Suppressor macrophage treated with lipopolysaccharide for 4 hours (primary cell): Measurements from ENCODE around the gene GBP1.
A peak's percentile ranks its signal among the peaks of the same experiment; 100 is the strongest.
"Not testable (repeated sequence)": the region's sequence is repeated elsewhere in the genome, so short reads cannot be mapped to it uniquely, and the experiment has no call there.

Experiments
- DNase-seq: peaks from one replicate; pipeline ENCODE4 v3.0.0-alpha.2; 2020

GBP1 gene

DNA sequence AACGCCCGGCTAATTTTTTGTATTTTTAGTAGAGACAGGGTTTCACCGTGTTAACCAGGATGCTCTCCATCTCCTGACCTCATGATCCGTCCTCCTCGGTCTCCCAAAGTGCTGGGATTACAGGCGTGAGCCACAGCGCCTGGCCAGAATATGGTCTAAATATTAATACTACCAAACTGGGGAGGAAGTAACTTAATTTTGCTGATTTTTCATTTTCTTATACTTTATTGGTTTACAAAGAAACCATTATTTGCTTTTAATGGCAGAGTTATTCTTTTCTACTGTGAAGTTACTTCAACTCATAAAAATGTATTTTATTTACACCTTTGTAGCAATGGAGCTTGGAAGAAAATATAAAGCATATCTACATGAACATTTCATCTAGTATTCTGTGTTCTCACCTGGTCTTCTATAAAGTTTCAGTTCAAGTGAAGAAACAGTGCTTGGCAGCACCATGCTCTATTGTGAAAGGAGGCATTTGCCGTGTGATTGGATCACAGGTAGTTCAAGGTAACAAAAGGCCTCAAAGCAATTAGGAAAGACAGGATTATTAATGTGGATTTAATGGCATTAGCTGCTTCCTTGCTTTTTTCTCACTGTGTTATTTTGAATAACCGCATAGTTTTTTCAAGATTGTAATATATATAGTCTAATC lies 13.6 kb downstream of the GBP1 start:
- DNase-seq: no peak

DNA sequence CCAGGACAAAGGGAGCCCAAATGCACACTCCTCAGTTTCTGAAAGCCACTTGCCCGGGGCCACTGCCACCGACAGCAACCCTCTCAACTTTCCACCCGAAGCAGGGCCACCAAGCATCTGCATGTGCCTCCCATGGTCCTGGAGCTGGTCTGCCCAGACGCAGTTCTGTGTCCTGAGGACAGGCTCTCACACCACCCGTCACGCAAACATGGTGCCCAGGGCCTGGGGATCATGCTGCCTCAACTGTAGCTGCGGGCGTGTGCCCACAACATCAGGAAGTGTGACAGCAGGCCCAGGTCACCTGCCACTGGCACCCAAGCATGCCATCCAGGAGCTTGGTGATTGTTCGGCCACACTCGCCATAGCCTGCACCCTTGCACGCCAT lies 14.4 kb downstream of the GBP1 start:
- no peak for DNase-seq

DNA sequence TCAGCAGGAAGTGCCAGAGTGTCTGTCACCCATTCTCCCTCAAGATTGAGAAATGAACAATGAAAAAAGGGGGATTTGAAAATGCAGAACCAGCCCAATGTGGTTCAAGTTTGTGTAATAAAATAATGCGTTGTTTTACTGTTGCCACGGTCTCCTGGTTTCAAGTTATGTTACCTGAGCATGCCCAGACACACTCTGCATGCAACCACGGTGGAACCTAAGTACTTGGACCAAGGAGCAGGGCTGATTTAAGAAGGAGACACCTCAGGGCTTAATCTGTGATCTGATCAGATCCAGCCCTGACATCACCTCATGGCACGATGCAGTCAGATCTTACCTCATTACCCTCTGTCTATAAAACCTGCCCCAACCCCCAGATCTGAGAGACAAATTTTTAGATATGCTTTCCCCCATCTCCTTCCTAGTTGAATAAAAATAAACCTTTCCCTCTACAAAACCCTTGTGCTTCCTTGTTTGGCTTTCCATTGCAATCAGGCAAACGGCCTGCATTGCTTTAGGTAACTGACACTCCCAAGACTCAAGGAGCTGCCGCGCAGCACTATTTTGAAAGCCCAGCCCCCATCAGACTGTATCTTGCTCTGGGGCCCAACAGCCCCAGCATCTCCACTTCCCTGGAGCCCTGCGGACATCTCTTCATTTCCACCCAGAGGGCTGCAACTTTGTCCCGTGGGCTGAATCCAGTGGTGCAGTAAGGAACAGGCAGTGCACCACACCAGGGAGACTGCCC lies 14.9 kb downstream of the GBP1 start:
- DNase-seq: not testable (repeated sequence)

DNA sequence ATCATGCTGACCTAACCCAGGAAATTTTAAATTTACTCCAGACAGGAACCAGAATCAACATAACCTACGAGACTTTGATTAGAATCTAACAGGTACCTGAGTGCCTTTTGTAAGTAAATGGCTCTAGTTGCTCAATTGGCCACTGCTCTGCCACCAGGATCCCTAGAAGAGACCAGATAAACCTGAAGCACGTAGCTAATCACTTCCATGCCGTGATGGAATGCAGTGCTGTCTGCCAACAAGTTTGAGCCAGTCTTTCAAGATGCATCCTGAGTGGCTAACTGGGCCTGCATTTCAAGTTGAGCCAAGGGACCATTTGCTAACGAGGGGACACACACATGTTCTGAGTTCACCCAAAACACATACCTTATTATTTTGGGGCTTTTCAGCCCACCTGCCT lies 15.8 kb downstream of the GBP1 start:
- not testable (repeated sequence) for DNase-seq

DNA sequence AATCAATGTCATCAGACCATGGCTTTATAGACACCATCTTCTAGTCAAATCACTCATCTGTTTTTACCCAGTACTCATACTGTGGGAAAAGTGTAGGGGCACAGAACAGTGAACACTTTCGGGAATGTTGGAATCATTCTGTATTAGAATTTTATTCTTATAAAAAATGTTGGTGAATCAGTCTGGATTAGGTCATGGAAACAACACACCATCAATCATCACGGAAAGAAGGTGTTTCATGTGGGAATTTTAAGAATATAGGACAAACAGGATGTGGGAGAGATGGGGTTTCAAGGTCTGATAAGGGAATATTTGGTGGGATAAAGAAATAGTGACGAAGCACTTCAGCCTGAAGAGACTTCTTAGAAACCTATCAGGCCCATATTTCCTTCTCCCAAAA lies 17.3 kb downstream of the GBP1 start:
- no peak for DNase-seq

DNA sequence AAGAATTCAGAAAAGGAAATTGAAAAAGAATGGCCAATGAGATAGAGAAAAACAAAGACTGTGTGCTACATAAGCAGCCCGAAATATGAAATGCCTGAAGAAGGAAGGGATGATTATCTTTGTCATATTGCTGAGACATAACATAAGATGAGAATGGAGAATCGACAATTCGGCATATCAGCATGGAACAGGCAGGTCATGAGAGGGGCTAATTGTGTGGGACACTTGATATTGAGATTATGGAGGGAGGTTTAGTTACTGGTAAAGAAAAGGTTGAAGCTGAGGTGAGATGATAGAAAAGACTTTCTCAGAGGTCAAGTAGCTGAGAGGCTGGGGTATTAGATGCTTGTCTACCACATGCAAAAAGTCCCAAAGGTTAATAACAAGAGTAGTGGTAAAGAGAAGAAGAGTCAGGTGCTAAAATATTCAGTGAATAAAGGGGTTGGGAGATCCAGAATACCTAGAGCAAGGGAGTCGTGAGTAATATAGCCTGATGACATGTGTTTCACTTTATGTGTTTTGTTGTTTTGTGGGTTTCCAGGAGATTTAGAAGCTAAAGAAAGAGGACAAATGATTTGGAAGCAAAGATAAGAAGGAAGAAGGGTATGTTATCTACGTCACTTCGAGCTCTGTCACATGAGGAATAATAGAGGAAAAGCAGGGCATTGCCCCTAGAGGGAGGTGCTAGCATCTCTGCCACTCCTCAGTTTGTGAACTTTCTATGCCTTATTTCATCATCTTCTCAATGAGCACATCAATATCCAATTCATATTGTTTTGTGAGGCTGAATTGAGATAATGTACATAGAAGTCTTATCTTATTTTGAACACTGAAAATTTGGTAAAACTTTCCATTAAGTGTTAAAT lies 18.5 kb downstream of the GBP1 start:
- not testable (repeated sequence) for DNase-seq

DNA sequence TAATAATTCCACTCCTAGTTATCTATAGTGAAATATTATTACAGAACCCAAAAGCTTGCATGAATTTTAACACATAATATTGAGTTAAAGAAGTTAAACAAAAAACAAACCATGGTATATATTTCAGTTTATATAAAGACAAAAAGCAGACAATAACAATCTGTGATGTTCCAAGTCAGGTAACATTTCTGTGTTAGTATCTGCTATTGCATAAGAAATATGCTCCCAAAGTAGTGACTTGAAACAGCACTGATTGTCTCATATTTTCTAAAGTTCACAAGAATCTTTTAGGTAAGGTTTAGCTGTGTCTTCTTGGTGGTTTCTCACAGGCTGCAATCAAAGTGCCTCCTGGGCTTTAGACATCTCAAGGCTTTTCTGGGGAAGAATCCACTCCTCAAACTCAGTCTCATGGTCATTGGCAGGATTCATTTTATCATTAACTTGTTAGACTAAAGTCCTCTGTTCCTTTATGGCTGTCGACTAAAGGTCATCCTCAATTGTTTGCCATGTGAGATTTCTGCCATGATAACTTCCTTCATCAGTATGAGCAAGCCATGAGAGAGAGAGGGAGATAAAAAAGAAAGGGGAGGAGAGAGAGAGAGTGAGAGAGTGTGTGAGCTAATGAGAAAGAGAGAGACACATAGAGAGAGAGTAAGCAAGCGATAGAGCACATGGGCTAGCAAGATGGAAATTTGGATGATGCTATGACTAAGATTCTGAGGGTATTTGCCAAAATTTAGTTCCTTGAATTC lies 19.9 kb downstream of the GBP1 start:
- no peak for DNase-seq

DNA sequence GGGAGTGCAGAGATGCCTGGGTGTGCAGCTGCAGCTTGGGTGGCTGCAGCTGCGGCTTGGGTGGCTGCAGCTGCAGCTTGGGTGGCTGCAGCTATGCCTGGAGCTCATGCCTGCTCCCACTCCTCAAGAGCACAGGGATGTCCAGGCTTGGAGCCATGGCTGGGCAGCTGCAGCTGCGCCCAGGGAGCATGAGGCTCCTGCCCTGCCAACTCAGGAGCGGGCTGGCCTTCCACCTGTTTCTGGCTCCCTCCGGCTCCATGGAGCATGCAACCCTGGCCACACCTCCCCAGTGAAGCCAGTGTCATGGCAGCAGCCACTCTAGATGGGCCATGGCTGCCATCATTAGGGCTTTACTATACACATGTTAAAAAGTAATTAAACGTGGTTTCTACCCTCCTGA lies 21.1 kb downstream of the GBP1 start:
- no peak for DNase-seq

DNA sequence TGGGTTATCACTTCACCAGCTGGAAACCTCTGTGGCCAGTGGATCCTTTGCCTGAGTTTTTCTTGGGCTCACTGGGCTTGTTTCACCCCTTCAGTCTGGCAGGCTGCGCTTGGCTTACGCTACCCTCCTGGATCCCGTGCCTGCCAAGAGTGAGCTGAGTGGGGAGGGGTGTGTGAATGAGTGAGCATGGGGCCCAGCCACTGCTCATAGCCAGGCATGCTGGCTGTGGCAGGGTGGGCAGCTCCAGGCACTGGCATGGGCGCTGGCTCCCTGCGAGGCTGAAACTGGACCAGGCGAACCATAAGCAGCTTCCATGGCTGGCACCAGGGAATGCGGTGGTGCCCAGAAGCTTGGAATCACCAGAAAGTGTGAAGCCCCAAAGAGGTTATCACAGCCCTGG lies 22.5 kb downstream of the GBP1 start:
- no peak for DNase-seq

DNA sequence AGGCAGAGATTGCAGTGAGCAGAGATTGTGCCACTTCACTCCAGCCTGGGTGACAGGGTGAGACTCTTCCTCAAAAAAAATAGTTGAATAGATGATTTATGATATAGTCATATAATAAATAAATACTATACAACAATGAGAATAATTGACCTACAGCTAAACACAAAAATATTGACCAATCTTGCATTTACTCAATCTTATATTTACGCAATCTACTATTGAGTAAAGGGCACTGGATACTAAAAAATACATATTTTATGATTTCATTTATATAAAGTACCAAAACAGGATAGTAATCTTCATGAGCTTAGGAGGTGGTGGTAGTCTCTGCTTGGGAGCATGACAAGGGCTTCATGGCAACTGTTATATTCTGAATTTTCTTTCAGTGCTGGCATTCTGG lies 23.3 kb downstream of the GBP1 start:
- no peak for DNase-seq

DNA sequence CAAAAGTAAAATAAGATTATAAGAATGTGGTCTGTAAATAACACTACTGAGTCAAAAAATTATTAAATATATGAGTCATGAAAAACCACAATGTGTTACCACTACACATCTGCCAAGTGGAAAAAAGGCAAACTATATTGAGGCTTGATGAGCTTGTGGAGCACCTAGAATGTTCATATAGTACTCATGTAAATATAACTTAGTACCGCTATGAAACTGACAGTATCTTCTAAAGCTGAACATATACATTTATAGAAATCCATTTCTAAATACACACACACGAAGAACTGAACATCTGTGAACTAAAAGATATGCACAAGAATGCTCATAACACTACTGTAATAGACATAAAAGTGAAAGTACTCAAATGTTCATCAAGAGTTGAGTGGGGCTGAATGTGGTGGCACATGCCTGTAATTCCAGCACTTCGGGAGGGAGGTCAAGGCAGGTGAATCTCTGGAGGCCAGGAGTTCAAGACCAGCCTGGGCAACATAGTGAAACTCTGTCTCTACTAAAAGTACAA lies 23.8 kb downstream of the GBP1 start:
- no peak for DNase-seq

DNA sequence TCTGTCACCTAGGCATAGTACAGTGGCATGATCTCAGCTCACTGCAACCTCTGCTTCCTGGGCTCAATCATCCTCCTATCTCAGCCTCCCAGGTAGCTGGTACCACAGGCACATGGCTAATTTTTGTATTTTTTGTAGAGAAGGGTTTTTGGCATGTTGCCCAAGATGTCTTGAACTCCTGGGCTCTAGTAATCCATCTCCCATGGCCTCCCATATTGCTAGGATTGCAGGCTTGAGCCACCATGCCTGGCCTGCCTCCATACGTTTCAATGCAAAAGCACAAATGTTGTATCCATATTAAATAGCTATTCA lies 24.7 kb downstream of the GBP1 start:
- DNase-seq: no peak

DNA sequence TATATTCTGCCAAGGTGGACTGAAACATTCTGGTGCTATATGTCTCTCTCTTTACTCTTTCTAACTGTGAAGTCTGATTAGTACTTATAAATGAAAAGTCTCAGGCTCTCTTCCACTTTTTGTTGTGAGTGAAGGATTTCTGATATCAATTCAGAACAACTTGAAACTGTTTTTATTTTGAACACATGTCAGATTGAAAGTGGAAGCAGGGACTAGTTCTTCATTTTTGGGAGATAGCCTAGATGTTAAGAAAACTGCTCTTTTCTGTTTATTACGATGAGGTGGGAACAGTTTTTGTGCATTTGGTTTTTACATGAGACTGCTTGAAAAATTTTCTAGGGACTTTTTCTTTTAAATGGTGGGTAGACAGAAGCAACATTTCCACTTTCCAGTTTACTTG lies 27.8 kb downstream of the GBP1 start:
- DNase-seq: peak; percentile 71

DNA sequence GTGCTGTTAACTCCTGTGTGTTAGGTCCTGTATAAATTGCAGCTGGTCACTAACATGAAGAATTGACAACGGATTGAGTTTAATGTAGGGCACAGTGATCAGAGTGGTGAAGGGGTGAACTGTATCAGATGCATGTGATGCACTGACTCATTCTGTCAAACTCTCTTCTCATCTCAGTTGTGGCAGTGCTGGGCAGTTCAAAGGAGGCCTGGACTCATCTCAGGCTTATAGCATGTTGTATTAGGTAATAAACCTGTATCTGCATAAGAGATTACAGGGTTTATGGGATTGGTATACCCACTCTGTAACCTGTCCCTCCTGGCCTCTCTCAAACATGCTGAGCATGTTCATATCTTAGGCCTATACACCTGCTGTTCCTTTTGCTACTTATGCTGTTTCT lies 29.9 kb downstream of the GBP1 start:
- no peak for DNase-seq

DNA sequence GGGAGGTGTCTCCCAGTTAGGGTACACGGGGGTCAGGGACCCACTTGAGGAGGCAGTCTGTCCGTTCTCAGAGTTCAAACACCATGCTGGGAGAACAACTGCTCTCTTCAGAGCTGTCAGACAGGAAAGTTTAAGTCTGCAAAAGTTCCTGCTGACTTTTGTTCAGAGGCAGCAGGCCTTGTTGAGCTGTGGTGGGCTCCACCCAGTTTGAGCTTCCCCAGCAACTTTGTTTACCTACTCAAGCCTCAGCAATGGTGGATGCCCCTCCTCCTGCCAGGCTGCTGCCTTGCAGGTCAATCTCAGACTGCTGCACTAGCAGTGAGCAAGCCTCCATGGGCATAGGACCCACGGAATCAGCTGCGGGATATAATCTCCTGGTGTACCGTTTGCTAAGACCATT lies 31.0 kb downstream of the GBP1 start:
- not testable (repeated sequence) for DNase-seq

DNA sequence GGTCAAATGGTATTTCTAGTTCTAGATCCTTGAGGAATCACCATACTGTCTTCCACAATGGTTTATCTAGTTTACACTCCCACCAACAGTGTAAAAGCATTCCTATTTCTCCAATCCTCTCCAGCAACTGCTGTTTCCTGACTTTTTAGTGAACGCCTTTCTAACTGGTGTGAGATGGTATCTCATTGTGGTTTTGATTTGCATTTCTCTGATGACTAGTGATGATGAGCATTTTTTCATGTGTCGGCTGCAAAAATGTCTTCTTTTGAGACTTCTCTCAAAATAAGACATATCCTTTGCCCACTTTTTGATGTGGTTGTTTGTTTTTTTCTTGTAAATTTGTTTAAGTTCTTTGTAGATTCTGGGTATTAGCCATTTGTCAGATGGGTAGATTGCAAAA lies 36.0 kb downstream of the GBP1 start:
- DNase-seq: not testable (repeated sequence)

DNA sequence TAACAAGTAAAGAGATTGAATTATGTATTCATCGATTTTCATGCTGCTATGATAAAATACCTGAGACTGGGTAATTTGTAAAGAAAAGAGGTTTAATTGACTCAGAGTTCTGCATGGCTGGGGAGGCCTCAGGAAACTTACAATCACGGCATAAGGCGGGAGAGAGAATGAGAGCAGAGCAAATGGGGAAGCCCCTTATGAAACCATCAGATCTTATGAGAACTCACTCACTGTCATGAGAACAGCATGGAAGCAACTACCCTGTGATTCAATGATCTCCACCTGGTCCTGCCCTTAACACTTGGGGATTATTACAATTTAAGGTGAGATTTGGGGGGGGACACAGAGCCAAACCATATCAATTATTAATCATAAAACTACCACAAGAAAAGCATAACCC lies 39.1 kb downstream of the GBP1 start:
- DNase-seq: peak; percentile 52

DNA sequence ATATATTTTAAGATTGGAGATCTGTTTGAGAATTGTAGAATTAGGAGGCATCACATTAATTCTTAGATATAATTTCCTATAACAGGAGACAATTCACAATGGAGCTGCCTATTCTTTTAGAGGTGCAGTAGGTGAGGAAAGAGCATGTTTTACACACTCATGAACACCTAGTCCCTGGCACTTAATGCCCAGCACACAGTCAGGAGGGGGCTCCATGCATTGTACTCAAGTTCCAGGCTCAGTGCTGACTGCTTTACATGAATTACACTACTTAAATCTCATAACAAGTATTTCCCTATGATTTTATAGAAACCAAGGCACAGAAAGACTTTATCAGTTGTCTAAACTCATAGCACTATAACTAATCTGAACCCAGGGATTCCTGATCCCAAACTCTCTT lies 42.0 kb downstream of the GBP1 start:
- no peak for DNase-seq

DNA sequence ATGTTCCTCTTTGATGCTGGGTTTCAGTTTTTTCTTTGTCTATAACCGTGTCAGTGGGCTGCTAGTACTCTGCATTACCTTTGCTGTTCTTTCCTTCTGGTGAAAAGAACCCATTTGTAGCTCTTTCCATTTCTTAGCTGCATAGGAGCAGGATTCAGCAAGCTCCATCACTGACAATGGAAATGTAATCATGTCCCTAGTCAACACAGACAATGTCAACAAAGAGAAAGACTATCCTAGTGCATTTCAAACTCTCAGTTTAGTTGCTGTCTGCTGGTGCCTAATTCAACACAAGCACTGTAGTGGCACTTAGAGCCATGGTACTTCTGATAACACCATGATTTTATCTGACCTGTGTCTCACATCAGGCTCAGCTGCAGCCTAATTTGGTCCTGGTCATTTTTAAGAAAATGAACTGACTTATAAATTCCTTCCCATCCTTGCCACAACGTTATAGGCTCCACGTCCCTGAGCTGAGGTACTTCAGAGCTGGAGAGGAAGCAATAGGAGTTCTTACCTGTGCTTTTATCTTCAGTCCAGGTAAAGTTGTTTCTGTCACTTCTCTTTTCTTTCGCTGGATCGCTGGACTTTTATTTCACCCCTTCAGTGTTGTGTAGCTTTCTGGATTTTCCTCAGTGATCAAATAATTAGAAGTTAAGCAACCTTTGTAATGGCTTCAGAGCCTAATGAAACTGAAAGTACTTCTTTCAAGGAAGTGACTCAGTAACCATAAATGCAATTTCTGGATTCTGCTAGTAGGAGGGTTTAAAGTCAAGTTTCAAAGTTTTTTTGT lies 42.6 kb downstream of the GBP1 start, which contains the start of gene GBP3:
GBP3 (minus strand) TSS at position 700 of the 793 bp plus-strand sequence. CDS start 2,145 bp downstream, outside the sequence.
- peak; percentile 88 for DNase-seq

DNA sequence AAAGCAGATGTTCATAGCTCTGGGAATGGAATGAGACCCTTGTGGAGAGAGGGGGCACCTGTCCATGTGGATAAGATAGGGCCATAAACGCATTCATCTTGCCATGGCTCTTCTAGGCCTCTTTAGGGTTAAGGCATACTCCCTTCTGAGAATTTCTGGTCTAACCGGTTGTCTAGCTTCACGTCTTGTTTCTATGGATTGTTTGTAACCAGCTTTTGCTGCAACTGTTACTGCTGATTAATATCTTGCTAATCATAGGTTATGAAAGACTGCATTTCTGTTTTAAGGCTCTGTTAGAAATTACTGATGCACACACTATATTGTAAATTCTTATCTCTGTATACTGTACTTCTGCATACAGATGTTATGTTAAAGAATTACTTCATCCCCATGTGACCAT lies 46.7 kb downstream of the GBP1 start:
- DNase-seq: not testable (repeated sequence)

DNA sequence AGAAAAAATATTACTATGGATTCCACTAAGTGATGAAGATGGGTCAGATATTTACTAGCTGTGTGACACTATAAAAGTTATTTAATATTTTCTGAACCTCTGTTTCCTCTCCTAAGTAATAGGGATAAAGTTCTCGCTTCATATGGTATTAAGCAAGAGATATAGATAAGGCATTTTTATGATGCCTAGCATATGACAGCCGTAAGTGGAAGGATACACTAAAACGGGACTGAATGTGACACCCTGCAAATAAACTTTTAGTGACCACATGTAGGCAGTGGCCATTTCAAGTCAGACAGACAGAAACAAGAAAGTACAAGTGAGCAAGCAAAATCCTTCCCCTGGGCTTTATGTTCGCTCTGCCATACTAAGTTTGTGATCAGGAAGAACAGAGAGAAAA lies 56.5 kb downstream of the GBP1 start:
- no peak for DNase-seq
